Right lobe of liver (tissue), 6 donors: ENCODE results near the gene CD74. TPM values are rescaled to one million over a fixed set of nuclear protein-coding genes. Genes with fewer than 3 reads are reported as not detected.

Experiments used
- ATAC-seq, 4 donors: fragments of 200-7000 bp; cut with Tn5 transposase; one replicate each; pipeline ENCODE4 v1.9.1; 2020; ENCODE audit warnings: mild to moderate bottlenecking in 4 of 4, moderate library complexity in 4 of 4
- DNase-seq, 3 donors: peaks; one replicate each; pipeline ENCODE4 v3.0.0-alpha.2; 2020
- H3K27ac ChIP-seq, 3 donors: fragments of 200-600 bp; one replicate each; pipeline ENCODE4 v1.8.0; 2022
- H3K27me3 ChIP-seq, 2 donors: fragments of 200-600 bp; one replicate each; pipeline ENCODE4 v1.8.0; 2022
- H3K36me3 ChIP-seq, 4 donors: fragments of 200-600 bp; sonication (generic) in 1 of 4; one replicate each; pipeline versions ENCODE4 v1.5.1 to v1.8.0; 2017 to 2022; ENCODE audit warnings: control low read depth in 1 of 4
- H3K4me1 ChIP-seq, 4 donors: fragments of 200-600 bp; sonication (generic) in 1 of 4; one replicate each; pipeline versions ENCODE4 v1.5.1 to v1.8.0; 2017 to 2022; ENCODE audit warnings: control low read depth in 1 of 4
- H3K4me3 ChIP-seq, 3 donors: fragments of 200-600 bp; one replicate each; pipeline ENCODE4 v1.8.0; 2022
- H3K9me3 ChIP-seq, 4 donors: fragments of 200-600 bp; sonication (generic) in 1 of 4; one replicate each; pipeline versions ENCODE4 v1.5.1 to v1.8.0; 2017 to 2022; ENCODE audit warnings: control low read depth in 1 of 4
- CTCF ChIP-seq, 4 donors: fragments of 200-600 bp in 3 of 4; fragments of 450-650 bp in 1 of 4; IDR thresholded peaks; one replicate each; pipeline versions ENCODE4 v1.5.1 to v1.8.0; 2016 to 2022; ENCODE audit warnings: antibody characterized with exemption in 4 of 4, mild to moderate bottlenecking in 2 of 4
- POLR2A ChIP-seq: fragments of 450-650 bp; IDR thresholded peaks from one replicate; pipeline ENCODE4 v1.6.1; 2017; ENCODE audit warnings: antibody characterized with exemption, mild to moderate bottlenecking
- WGBS: methylation state at CpG from one replicate; pipeline ENCODE4 v1.1.6; 2018; ENCODE audit warnings: low coverage, low lambda C conversion rate; ENCODE audit not compliant: insufficient coverage; ENCODE audit errors: missing lambda C conversion rate; 5-methylcytosine and 5-hydroxymethylcytosine counted together
- intact Hi-C, 2 donors: fragments of 100-400 bp; cut with DNase I; formaldehyde crosslinking; loops; one replicate each; pipeline versions ENCODE4 v1.11.2 to v1.14.1; 2022
- total RNA-seq, 6 experiments: library from RNA; depleted of rRNA in 2 of 6; stranded (reverse); fragments of >200 nt in 2 of 6; fragmentation: NEBNext Ultra II Directional in 3 of 6; extraction: Animal tissue kit (Norgen Biotek cat#: 25700) in 3 of 6; gene quantifications; one replicate each; pipeline versions ENCODE4 v1.1.0 to v1.2.4, GENCODE V29; 2016 to 2023
- donor health status: DM: no; HTN: yes; CAD: no.
- donor health status: DM: no; HTN: no; CAD: no.
- donor health status: DM: no; HTN: no; CAD: no.
- donor health status: DM: no; HTN: yes; CAD: no.
- donor health status: DM: no; HTN: yes; CAD: no.

Gene CD74
- total RNA-seq, 6 experiments from 2014 or later = 68.4 to 549 (median 211) TPM

DNA sequence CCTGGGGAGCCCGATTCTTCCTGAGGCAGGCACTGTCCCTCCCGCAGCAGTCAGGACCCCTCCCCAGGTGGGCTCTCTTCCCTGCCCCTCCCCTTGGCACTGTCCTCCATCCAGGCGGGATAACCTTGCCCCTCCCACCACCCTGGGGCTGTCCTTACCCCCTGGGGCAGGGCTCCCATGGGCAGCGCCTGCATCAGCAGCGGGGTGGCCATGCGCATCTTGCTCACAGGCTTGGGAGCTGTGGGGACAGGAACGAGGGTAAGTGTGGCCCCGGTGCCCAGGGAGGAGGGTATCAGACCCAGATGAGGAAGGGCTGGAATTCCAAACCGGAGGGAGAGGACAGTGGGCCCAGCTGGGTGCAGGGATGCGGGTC, 6.0 kb downstream of the CD74 start:
- Histone ChIP-seq H3K4me3 (no peak overlapping the region), H3K9me3 (no peaks in the 10 kb centered on the region), H3K27ac (no peak overlapping the region), H3K36me3 (peaks cover 0 to 16% (median 0%) of the 10 kb centered on the region in 4 donors), H3K4me1 (peaks cover 0 to 11% (median 6%) of the 10 kb centered on the region in 4 donors), H3K27me3 (no peaks in the 10 kb centered on the region)
- WGBS = 81% methylated on average over 5 of the region's 10 CpGs
- no peak for ATAC-seq
- intact Hi-C loops = no loop called here
- no peak for TF ChIP-seq POLR2A
- peak in 1 of 3 donors; percentile 46 for DNase-seq

DNA sequence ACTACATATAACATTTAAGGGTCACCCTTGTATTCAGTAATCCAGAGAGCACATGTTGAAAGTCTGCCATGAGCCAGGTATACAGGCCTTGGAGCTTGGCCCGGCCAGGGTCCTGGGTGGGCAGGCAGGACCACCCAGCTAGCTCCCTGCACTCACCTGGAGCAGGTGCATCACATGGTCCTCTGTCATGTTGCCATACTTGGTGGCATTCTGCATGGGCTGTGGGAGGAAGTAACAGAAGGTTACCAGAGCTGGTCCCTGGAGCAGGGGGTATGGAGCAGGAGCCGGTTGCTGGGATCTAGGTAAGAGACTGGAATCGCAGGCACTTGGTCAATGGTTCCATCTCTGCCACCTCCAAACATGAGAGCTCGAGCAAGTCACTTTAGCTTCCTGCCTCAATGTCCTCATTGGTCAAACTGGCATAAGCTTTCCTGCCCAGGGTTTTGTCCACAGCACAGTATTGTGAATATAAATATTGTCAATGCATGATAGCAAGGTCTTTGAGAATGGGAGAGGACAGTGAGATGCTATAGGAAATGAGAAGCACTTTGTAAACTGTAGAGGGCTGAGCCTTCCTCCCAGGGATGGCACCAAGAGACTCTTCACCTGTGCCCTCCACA, 6.5 kb downstream of the CD74 start:
- Histone ChIP-seq H3K4me3 (no peak overlapping the region), H3K9me3 (no peaks in the 10 kb centered on the region), H3K4me1 (peaks cover 0 to 11% (median 6%) of the 10 kb centered on the region in 4 donors), H3K27ac (no peak overlapping the region), H3K36me3 (peaks cover 0 to 16% (median 0%) of the 10 kb centered on the region in 4 donors), H3K27me3 (no peaks in the 10 kb centered on the region)
- DNase-seq = no peak
- no peak for TF ChIP-seq POLR2A
- TF ChIP-seq CTCF (IDR thresholded peaks at IDR 0.05) = no peak
- no peak for ATAC-seq
- intact Hi-C loops = no loop called here
- WGBS = 100% methylated on average over 2 of the region's 4 CpGs

DNA sequence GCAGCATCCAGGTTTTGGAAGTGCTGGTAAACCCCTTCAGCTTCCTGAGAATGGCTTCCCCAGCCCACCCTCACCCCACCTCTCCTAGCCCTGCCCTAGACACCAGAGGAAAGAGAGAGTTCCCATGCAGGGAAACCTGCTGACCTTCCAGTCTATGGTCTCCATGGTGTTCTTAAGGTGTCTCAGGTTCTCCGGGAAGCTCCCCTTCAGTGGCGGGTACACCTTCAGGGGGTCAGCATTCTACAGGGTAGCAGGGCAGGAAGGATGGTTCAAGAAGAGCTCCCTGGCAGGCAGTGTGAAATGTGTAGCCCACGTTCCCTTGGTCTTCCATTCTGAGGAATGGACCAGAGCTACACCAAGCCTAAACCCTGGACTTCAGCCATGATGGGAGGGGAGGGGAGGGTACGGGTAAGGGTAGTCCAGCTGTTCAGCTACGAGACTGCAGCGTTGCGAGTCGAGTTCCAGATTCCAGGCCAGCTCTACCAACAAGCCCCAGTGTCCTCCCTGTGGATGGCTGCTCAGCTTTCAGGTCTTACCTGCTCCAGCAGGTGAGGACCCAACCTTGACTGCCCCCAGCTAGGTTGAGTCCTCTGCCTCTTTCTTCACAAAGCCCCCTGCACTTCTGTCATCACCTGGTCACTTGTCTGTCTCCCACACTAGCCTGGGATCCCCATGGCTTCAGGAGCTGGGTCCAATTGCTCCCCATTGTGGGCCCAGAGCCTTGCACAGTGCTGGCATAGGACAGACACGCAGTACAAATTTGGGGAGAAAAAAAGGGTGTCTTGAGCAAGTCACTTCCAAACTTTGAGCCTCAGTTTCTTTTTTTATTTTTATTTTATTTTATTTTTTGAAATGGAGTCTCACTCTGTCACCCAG, 7.5 kb downstream of the CD74 start:
- intact Hi-C loops = no loop called here
- Histone ChIP-seq H3K4me3 (no peak overlapping the region), H3K36me3 (peaks cover 0 to 16% (median 0%) of the 10 kb centered on the region in 4 donors), H3K27me3 (no peaks in the 10 kb centered on the region), H3K4me1 (peaks cover 0 to 4% (median 2%) of the 10 kb centered on the region in 4 donors), H3K27ac (no peak overlapping the region), H3K9me3 (no peaks in the 10 kb centered on the region)
- ATAC-seq = no peak
- TF ChIP-seq POLR2A (no peak), CTCF (IDR thresholded peaks at IDR 0.05) (no peak)
- 100% methylated on average over 1 of the region's 9 CpGs for WGBS
- peak in 1 of 3 donors; percentile 16 for DNase-seq

DNA sequence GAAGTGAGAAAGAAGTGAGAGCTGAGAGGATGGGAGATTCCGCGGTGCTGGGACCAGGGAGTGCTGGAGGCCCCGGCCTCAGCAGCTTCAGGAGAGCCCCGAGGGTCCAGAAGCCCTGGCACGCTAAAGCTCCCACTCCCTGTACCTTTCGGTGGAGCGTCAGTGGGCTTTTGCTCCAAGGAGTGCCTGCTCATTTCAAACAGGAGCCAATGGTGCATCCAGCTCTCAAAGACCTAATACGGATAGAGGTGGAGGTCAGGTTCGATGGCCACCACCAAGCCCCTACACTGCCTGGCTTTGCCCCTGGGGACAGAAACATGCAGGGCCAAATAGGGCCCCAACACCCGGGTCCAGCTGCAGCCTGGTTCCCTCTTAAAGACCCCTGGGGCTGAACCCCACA, 8.2 kb downstream of the CD74 start:
- no peak overlapping the region for H3K27ac ChIP-seq
- no peaks in the 10 kb centered on the region for H3K27me3 ChIP-seq
- intact Hi-C loops = no loop called here
- no peaks in the 10 kb centered on the region for H3K9me3 ChIP-seq
- no peak for DNase-seq
- no CpG with 5 or more reads among the region's 10 CpGs for WGBS
- H3K4me3 ChIP-seq = no peak overlapping the region
- H3K4me1 ChIP-seq = no peaks in the 10 kb centered on the region
- no peak for TF ChIP-seq POLR2A
- TF ChIP-seq CTCF (IDR thresholded peaks at IDR 0.05) = no peak
- ATAC-seq = no peak
- H3K36me3 ChIP-seq = peaks cover 0 to 16% (median 0%) of the 10 kb centered on the region in 4 donors

DNA sequence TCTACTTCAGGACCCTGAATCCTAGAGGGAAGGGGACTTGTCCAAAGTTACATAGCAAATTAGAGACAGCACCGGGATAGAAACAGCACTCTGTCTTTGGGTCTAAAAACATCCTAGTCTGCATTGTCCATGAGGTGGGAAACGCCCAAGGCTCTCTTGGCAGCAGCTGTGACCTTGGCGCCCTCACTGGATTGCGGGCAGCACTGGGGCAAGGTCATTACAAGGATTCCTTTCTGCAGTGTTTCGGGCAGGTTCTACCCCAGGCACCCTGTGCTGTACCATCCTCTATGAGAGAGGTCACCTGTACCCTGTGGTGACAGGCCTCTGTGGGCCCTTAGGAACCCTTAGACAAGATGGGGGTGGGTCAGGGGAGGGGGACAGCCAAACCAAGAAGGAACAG, 8.6 kb downstream of the CD74 start:
- ATAC-seq (peak in 2 of 4 donors; percentile 13 to 16), DNase-seq (no peak)
- Histone ChIP-seq H3K4me1 (no peaks in the 10 kb centered on the region), H3K9me3 (no peaks in the 10 kb centered on the region), H3K36me3 (peaks cover 0 to 16% (median 2%) of the 10 kb centered on the region in 4 donors), H3K4me3 (no peak overlapping the region), H3K27ac (no peak overlapping the region), H3K27me3 (no peaks in the 10 kb centered on the region)
- WGBS = 56% methylated on average over 5 of the region's 5 CpGs
- TF ChIP-seq POLR2A (no peak), CTCF (IDR thresholded peaks at IDR 0.05) (no peak)
- intact Hi-C loops = no loop called here
